Raji (cell line): ENCODE measurements around the gene JAG1.

Source experiments
- POLR2A ChIP-seq: IDR thresholded peaks from 2 replicates; pipeline ENCODE4 v1.6.1; 2011; ENCODE audit warnings: low read depth, low read length, control low read depth; ENCODE audit not compliant: insufficient read depth

JAG1 gene

DNA sequence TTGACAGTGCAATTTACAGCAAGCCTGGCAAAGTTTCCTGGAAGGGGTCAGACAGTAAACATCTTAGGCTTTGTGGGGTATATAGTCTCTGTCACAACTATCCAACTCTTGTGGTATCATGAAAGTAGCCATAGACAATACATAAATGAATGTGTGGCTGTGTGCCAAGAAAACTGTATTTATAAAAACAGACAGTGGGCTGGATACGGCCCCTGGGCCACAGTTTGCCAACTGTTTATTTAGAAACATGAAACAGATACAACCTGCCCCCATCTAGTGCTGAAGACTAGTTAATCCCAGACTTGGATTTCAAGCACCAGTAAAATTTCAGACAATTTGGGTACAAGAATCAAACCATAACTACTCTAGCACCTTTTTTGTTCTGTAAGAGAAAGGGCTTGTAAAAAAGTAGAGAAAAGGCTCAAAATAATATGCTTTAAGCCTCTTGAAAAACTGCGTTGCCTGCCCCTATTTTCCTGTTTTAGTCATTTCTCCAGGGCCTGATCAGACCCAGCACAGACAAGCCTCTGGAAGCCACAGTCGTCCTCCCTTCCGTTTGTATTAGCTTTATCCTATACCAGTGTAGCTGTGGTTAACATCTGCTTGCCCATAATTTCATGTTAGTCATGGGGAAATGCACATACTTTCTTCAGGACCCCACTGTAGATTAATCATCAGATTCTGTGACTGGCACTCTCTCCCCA, 30.8 kb downstream of the JAG1 start:
- no peak for TF ChIP-seq POLR2A

- TF ChIP-seq POLR2A: no peak
Observed at GRCh38 chr20:10641893-10642292, 31.9 kb downstream of the JAG1 start.

- no peak for TF ChIP-seq POLR2A
Observed at GRCh38 chr20:10641467-10641866, 32.3 kb downstream of the JAG1 start.

GRCh38 chr20:10640897-10641296, 32.9 kb downstream of the JAG1 start:
- TF ChIP-seq POLR2A: no peak

GRCh38 chr20:10639737-10640556, 33.9 kb downstream of the JAG1 start:
- TF ChIP-seq POLR2A: no peak

DNA sequence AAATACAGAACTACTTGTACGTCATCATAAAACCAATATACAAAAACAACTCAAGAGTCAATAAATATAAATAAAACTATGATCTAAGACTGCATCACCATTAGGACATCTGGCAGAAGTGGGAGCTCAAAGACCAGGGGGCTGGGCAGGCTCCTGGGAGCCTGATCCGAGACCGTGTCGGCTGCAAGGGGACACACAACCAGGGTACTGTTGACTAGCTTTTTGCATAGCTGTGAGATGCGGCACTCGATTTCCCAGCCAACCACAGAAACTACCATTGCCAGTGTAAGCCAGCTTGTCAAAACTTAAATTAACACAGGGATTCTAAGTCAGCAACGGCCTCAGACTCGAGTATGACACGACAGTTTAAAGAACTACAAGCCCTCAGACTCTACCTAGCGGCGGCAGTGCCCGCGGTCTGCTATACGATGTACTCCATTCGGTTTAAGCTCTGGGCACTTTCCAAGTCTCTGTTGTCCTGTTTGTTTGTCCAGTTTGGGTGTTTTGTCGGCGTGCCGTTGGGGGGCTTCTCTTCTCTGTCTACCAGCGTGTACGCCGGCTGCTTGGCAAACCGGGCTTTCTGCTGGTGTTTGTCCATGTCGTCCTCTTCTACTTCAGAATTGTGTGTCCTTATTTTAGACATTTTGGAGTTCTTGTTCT, 34.6 kb downstream of the JAG1 start:
- TF ChIP-seq POLR2A: no peak

DNA sequence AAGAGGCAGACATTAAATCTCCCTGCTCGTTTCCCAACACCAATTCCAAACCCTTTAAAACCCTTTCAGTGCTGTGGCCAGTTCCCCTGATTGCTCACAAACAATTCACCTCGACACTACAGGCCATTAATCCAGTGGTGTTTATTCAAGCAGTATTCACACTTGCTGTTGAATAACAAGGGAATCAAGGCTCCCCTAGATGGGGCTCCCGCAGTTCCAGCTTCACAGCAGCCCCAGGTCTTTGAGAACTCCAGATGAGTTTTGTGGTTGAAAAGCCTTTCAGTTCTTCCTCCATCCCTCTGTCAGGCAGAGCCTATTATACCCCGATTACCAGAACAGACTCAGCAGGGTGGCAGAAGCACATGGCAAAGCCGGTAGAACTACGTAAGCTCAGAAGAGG, 36.2 kb downstream of the JAG1 start:
- TF ChIP-seq POLR2A: no peak

- TF ChIP-seq POLR2A: no peak
Observed at GRCh38 chr20:10637031-10637559, 36.7 kb downstream of the JAG1 start.

GRCh38 chr20:10636326-10636818, 37.4 kb downstream of the JAG1 start:
- no peak for TF ChIP-seq POLR2A

- TF ChIP-seq POLR2A: no peak
Observed at GRCh38 chr20:10635476-10636208, 38.2 kb downstream of the JAG1 start.

DNA sequence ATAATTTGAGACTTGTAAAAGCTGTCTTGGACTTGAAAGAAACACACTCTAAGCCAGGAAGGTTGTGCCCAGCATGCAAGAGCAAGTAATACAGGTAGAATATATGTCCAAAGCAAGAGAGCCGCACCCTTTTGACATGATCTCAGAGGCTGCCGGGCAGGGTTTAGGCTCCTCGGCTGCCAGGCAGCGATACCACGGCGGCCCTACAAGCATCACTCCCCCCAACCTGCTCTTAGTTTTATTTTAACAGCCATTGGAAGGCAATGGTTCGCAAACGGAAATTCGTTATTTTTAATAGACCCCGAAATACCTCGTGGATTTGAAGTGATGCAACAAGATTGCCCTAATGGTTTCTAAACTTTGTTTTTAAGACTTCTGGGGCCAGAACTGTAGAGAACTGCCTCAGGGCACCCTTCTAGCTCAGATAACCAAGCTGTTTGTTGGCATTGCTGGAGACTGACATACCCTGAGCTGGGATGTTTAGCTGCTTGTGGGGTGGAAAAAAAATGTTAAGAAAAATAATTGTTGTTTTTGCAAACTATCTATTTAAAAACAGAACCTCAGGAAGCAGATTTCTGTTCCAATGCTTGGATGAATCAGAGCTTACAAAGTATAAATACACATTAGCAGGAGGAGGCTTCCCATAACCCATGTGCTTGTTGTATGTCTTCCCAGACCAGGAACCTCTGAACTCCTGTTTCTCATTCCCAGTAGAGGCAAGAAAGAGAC, 39.0 kb downstream of the JAG1 start:
- no peak for TF ChIP-seq POLR2A

- no peak for TF ChIP-seq POLR2A
Observed at GRCh38 chr20:10634211-10634610, 39.6 kb downstream of the JAG1 start.

DNA sequence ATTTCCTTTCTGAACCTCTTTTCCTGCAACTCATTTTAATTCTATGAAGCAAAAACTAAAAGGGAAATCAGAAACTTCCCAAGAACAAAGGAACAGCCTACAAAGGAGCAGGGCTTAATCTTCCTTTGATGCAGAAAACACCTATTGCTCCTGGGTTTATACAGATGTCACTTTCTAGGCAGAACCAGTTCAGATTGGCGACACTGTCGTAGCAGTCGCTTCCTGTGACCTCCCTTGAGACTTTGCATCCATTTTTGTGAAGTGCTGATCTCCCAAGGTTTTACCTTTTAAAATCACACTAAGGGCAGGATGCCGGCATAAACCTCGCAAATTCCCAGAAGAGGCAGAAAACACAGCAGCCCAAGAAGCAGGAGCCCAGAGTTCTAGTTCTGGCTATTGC, 40.1 kb downstream of the JAG1 start:
- no peak for TF ChIP-seq POLR2A
